Measurements from ENCODE around the gene CRK.
"Not testable (repeated sequence)": the region's sequence is repeated elsewhere in the genome, so short reads cannot be mapped to it uniquely, and the experiment has no call there.

CRK gene

GRCh38 chr17:1379208-1379929 is 76.7 kb downstream of the CRK start:
- Histone ChIP-seq H3K9me3 (ENCODE audit: insufficient read depth, low read length) (no peaks in the 10 kb centered on the region), H3K4me1 (ENCODE audit: low read length) (peaks cover 42% of the 10 kb centered on the region), H3K4me2 (ENCODE audit: low read length) (no peak overlapping the region), H3K27ac (ENCODE audit: low read length) (no peak overlapping the region), H3K27me3 (ENCODE audit: low read depth, low read length) (no peaks in the 10 kb centered on the region), H3K4me3 (ENCODE audit: low read length) (no peak overlapping the region), H4K20me1 (ENCODE audit: insufficient read depth, low read length) (peaks cover 99% of the 10 kb centered on the region), H3K9ac (ENCODE audit: low read length) (no peak overlapping the region), H3K79me2 (ENCODE audit: low read length) (peaks cover 100% of the 10 kb centered on the region), H2AFZ (ENCODE audit: low read depth, low read length) (no peak overlapping the region), H3K36me3 (replicated peaks; ENCODE audit: low read depth, low read length) (peaks cover 13% of the 10 kb centered on the region)
- TF ChIP-seq, protein P1, sequence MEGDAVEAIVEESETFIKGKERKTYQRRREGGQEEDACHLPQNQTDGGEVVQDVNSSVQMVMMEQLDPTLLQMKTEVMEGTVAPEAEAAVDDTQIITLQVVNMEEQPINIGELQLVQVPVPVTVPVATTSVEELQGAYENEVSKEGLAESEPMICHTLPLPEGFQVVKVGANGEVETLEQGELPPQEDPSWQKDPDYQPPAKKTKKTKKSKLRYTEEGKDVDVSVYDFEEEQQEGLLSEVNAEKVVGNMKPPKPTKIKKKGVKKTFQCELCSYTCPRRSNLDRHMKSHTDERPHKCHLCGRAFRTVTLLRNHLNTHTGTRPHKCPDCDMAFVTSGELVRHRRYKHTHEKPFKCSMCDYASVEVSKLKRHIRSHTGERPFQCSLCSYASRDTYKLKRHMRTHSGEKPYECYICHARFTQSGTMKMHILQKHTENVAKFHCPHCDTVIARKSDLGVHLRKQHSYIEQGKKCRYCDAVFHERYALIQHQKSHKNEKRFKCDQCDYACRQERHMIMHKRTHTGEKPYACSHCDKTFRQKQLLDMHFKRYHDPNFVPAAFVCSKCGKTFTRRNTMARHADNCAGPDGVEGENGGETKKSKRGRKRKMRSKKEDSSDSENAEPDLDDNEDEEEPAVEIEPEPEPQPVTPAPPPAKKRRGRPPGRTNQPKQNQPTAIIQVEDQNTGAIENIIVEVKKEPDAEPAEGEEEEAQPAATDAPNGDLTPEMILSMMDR (IDR thresholded peaks at IDR 0.05; ENCODE audit: low read depth, low read length): no peak
- TF ChIP-seq EZH2phosphoT487 (IDR thresholded peaks at IDR 0.05; ENCODE audit: low read depth): no peak

- Histone ChIP-seq H3K79me2 (ENCODE audit: low read length) (peaks cover 100% of the 10 kb centered on the region), H3K36me3 (replicated peaks; ENCODE audit: low read depth, low read length) (peaks cover 17% of the 10 kb centered on the region), H4K20me1 (ENCODE audit: insufficient read depth, low read length) (peaks cover 99% of the 10 kb centered on the region), H3K4me1 (ENCODE audit: low read length) (peaks cover 44% of the 10 kb centered on the region)
- H3K4me2 ChIP-seq (ENCODE audit: low read length); H3K4me3 ChIP-seq (ENCODE audit: low read length); H2AFZ ChIP-seq (ENCODE audit: low read depth, low read length); H3K27ac ChIP-seq (ENCODE audit: low read length); H3K9me3 ChIP-seq (ENCODE audit: insufficient read depth, low read length); H3K9ac ChIP-seq (ENCODE audit: low read length); H3K27me3 ChIP-seq (ENCODE audit: low read depth, low read length): not testable (repeated sequence)
Measured at GRCh38 chr17:1378476-1378860, 77.6 kb downstream of the CRK start.

GRCh38 chr17:1377334-1377733 is 78.7 kb downstream of the CRK start:
- Histone ChIP-seq H3K27me3 (ENCODE audit: low read depth, low read length) (no peaks in the 10 kb centered on the region), H3K79me2 (ENCODE audit: low read length) (peaks cover 100% of the 10 kb centered on the region), H2AFZ (ENCODE audit: low read depth, low read length) (no peak overlapping the region), H3K9me3 (ENCODE audit: insufficient read depth, low read length) (no peaks in the 10 kb centered on the region), H3K4me2 (ENCODE audit: low read length) (no peak overlapping the region), H3K9ac (ENCODE audit: low read length) (no peak overlapping the region), H3K4me1 (ENCODE audit: low read length) (peaks cover 44% of the 10 kb centered on the region), H3K36me3 (replicated peaks; ENCODE audit: low read depth, low read length) (peaks cover 20% of the 10 kb centered on the region), H3K4me3 (ENCODE audit: low read length) (no peak overlapping the region), H4K20me1 (ENCODE audit: insufficient read depth, low read length) (peaks cover 99% of the 10 kb centered on the region), H3K27ac (ENCODE audit: low read length) (no peak overlapping the region)
- no peak for TF ChIP-seq EZH2phosphoT487 (IDR thresholded peaks at IDR 0.05; ENCODE audit: low read depth)
- TF ChIP-seq, protein P1 (IDR thresholded peaks at IDR 0.05; ENCODE audit: low read depth, low read length): no peak

DNA sequence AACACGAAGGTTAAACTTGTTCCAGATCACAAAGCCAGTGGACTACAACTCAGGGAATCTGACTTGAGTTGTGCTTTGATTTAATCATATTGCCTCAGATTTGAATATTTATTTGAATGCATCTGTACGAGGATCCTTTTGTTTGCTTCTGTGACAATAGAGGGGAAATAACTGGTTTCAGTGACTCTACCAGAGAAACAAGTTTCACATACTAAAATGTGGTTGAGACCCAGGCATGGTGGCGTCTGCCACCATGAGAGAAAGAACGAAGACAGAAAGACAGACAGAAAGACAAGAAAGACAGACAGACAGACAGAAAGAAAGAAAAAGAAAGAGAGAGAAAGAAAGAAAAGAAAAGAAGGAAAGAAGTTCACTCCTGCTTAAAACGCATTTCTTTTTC is 80.0 kb downstream of the CRK start:
- H3K9ac ChIP-seq (ENCODE audit: low read length): no peak overlapping the region
- H2AFZ ChIP-seq (ENCODE audit: low read depth, low read length): no peak overlapping the region
- no peaks in the 10 kb centered on the region for H3K27me3 ChIP-seq (ENCODE audit: low read depth, low read length)
- 0 out of 2 replicates have a peak overlapping the region, but pooled peaks have one; percentile 14 for H3K4me2 ChIP-seq (ENCODE audit: low read length)
- H3K4me1 ChIP-seq (ENCODE audit: low read length): peaks cover 44% of the 10 kb centered on the region
- peaks cover 100% of the 10 kb centered on the region for H3K79me2 ChIP-seq (ENCODE audit: low read length)
- H3K27ac ChIP-seq (ENCODE audit: low read length): no peak overlapping the region
- peaks cover 100% of the 10 kb centered on the region for H4K20me1 ChIP-seq (ENCODE audit: insufficient read depth, low read length)
- H3K36me3 ChIP-seq (replicated peaks; ENCODE audit: low read depth, low read length): peaks cover 22% of the 10 kb centered on the region
- H3K9me3 ChIP-seq (ENCODE audit: insufficient read depth, low read length): no peaks in the 10 kb centered on the region
- H3K4me3 ChIP-seq (ENCODE audit: low read length): no peak overlapping the region
- no peak for TF ChIP-seq EZH2phosphoT487 (IDR thresholded peaks at IDR 0.05; ENCODE audit: low read depth)
- TF ChIP-seq, protein P1 (IDR thresholded peaks at IDR 0.05; ENCODE audit: low read depth, low read length): no peak

Measured in OCI-LY3 (cell line).